ENCODE measurements around the gene CST4. TPM values are rescaled to one million over a fixed set of nuclear protein-coding genes. Genes with fewer than 3 reads are reported as not detected.
A peak's percentile ranks its signal among the peaks of the same experiment; 100 is the strongest.

The CST4 gene
- total RNA-seq, 3 donors from 2014 or later (not counting 1 experiment from before 2014, with no cell fraction given) = not detected

GRCh38 chr20:23710771-23711170 lies 21.9 kb upstream of the CST4 start:
- Histone ChIP-seq H3K9me3 (ENCODE audit: control insufficient read depth, insufficient read depth, low read length) (no peaks in the 10 kb centered on the region), H3K27me3 (ENCODE audit: control insufficient read depth, insufficient read depth, low read length) (no peaks in the 10 kb centered on the region), H3K36me3 (ENCODE audit: control insufficient read depth, insufficient read depth, low read length) (no peaks in the 10 kb centered on the region), H3K4me3 (ENCODE audit: low read length) (no peak overlapping the region), H3K4me1 (ENCODE audit: control insufficient read depth, insufficient read depth, low read length) (no peaks in the 10 kb centered on the region), H3K27ac (ENCODE audit: low read length) (no peak overlapping the region)
- DNase-seq (no peak), ATAC-seq (peak in 1 of 3 donors; percentile 21)
- peaks cover 4 to 7% of the 10 kb centered on the region in 2 donors for H3K27me3 Mint-ChIP-seq (ENCODE audit: low read depth in 2 of 2)
- intact Hi-C loops (cut with micrococcal nuclease) = no loop called here
- no peak for TF ChIP-seq CTCF (IDR thresholded peaks at IDR 0.05)
- H3K9me3 Mint-ChIP-seq = no peaks in the 10 kb centered on the region
- no peaks in the 10 kb centered on the region for H3K4me1 Mint-ChIP-seq
- 91% methylated on average over 4 of the region's 4 CpGs for WGBS (ENCODE audit: insufficient coverage)
- no peaks in the 10 kb centered on the region for H3K36me3 Mint-ChIP-seq
- no peak overlapping the region for H3K4me3 Mint-ChIP-seq
- no peak overlapping the region for H3K27ac Mint-ChIP-seq

GRCh38 chr20:23705895-23706294 lies 17.1 kb upstream of the CST4 start:
- H3K4me3 Mint-ChIP-seq = no peak overlapping the region
- DNase-seq = no peak
- no peak for ATAC-seq
- H3K36me3 ChIP-seq (ENCODE audit: control insufficient read depth, insufficient read depth, low read length) = no peaks in the 10 kb centered on the region
- H3K27me3 Mint-ChIP-seq (ENCODE audit: low read depth in 2 of 2) = peaks cover 8 to 22% of the 10 kb centered on the region in 2 donors
- no peaks in the 10 kb centered on the region for H3K9me3 ChIP-seq (ENCODE audit: control insufficient read depth, insufficient read depth, low read length)
- no peak overlapping the region for H3K27ac Mint-ChIP-seq
- H3K36me3 Mint-ChIP-seq = no peaks in the 10 kb centered on the region
- no peak overlapping the region for H3K4me3 ChIP-seq (ENCODE audit: low read length)
- H3K4me1 Mint-ChIP-seq = no peaks in the 10 kb centered on the region
- H3K27me3 ChIP-seq (ENCODE audit: control insufficient read depth, insufficient read depth, low read length) = no peaks in the 10 kb centered on the region
- no peak overlapping the region for H3K27ac ChIP-seq (ENCODE audit: low read length)
- WGBS (ENCODE audit: insufficient coverage) = 100% methylated on average over 1 of the region's 1 CpG
- intact Hi-C loops (cut with micrococcal nuclease) = no loop called here
- no peaks in the 10 kb centered on the region for H3K9me3 Mint-ChIP-seq
- no peak for TF ChIP-seq CTCF (IDR thresholded peaks at IDR 0.05)
- no peaks in the 10 kb centered on the region for H3K4me1 ChIP-seq (ENCODE audit: control insufficient read depth, insufficient read depth, low read length)

- H3K4me3 Mint-ChIP-seq = no peak overlapping the region
Observed at GRCh38 chr20:23702021-23702420, 13.2 kb upstream of the CST4 start.

More at GRCh38 chr20:23702021-23702420, 13.2 kb upstream of the CST4 start:
- WGBS (ENCODE audit: insufficient coverage) = 84% methylated on average over 4 of the region's 4 CpGs
- Histone ChIP-seq H3K27me3 (ENCODE audit: control insufficient read depth, insufficient read depth, low read length) (no peaks in the 10 kb centered on the region), H3K4me1 (ENCODE audit: control insufficient read depth, insufficient read depth, low read length) (no peaks in the 10 kb centered on the region), H3K9me3 (ENCODE audit: control insufficient read depth, insufficient read depth, low read length) (no peaks in the 10 kb centered on the region), H3K36me3 (ENCODE audit: control insufficient read depth, insufficient read depth, low read length) (no peaks in the 10 kb centered on the region), H3K4me3 (ENCODE audit: low read length) (no peak overlapping the region), H3K27ac (ENCODE audit: low read length) (no peak overlapping the region)
- intact Hi-C loops (cut with micrococcal nuclease) = loop anchor here (2.0 kb wide), 1 partner anchor 145 kb away; no protein-coding TSS in a partner anchor
- DNase-seq (no peak), ATAC-seq (no peak)
- no peak for TF ChIP-seq CTCF (IDR thresholded peaks at IDR 0.05)
- Mint-ChIP-seq H3K36me3 (no peaks in the 10 kb centered on the region), H3K9me3 (no peaks in the 10 kb centered on the region), H3K4me1 (no peaks in the 10 kb centered on the region), H3K27me3 (ENCODE audit: low read depth in 2 of 2) (peaks cover 5 to 30% of the 10 kb centered on the region in 2 donors), H3K27ac (no peak overlapping the region)

Data from natural killer cell (primary cell).